ENCODE data around the gene KMT2D.

The KMT2D gene

DNA sequence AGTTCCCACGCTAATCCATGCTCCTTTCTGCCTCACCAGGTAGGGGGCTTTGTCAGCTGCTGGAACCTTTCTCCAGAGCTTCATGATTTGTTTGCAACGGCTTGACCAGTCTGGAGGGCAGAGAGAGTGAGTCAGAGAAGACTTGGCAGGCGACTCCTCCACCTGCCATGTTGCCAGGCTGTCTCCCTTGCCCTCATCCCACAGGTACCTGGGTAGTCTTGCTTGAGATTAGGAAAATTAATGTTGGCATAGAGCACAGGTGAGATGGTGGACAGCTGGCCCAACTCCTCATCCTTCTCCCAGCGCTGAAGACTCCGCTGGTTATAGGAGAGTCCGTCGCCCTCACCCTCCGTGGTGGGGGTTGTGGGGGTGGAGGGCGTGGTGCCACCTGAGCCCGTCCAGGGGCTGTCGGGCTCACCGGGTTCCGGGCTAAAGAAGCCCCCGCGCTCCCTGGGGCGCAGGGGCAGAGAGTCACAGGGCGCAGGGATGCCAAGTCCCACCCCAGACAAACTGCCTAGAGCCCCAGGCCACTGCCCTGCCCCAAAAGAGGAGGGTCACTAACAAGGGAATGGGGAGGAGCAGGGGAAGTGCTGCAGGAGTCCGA lies 18.6 kb downstream of the KMT2D start:
- TF ChIP-seq, protein P1, sequence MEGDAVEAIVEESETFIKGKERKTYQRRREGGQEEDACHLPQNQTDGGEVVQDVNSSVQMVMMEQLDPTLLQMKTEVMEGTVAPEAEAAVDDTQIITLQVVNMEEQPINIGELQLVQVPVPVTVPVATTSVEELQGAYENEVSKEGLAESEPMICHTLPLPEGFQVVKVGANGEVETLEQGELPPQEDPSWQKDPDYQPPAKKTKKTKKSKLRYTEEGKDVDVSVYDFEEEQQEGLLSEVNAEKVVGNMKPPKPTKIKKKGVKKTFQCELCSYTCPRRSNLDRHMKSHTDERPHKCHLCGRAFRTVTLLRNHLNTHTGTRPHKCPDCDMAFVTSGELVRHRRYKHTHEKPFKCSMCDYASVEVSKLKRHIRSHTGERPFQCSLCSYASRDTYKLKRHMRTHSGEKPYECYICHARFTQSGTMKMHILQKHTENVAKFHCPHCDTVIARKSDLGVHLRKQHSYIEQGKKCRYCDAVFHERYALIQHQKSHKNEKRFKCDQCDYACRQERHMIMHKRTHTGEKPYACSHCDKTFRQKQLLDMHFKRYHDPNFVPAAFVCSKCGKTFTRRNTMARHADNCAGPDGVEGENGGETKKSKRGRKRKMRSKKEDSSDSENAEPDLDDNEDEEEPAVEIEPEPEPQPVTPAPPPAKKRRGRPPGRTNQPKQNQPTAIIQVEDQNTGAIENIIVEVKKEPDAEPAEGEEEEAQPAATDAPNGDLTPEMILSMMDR (IDR thresholded peaks at IDR 0.05; ENCODE audit: low read depth, low read length, missing control alignments), result no peak
- in situ Hi-C loops (cut with HindIII; ENCODE audit: low sequenced_read_pairs), result no loop called here
- no peak for DNase-seq (ENCODE audit: low read depth)
- H3K4me3 ChIP-seq (ENCODE audit: low read depth, low read length), result no peak overlapping the region

GRCh38 chr12:49041036-49041880 lies 19.3 kb downstream of the KMT2D start:
- TF ChIP-seq, protein P1 (IDR thresholded peaks at IDR 0.05; ENCODE audit: low read depth, low read length, missing control alignments), result no peak
- no peak for DNase-seq (ENCODE audit: low read depth)
- no peak overlapping the region for H3K4me3 ChIP-seq (ENCODE audit: low read depth, low read length)
- in situ Hi-C loops (cut with HindIII; ENCODE audit: low sequenced_read_pairs), result no loop called here

DNA sequence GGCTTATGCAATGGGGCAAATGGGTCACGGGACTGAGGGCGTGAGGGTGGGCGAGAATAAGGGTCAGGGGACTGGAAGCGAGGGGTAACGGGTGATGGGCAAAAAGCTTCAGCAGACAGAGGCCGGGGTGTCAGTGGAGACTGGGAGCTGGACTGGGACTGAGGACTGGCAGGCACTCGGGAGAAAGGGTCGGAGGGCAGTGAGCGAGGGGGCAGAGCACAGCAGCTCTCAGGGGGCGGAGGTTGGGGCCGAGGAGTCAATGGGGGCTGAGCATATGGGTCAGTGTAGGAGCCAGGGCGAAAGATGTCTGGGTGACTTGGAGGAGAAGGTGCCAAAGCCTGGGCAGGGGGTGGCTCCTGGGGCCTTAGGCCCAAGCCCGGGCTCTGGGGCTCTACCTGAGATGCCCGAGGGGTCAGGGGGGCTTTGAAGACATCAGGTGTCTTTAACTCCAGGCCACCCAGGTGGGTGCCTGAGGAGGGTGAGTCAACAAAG lies 20.2 kb downstream of the KMT2D start:
- no peak overlapping the region for H3K4me3 ChIP-seq (ENCODE audit: low read depth, low read length)
- in situ Hi-C loops (cut with HindIII; ENCODE audit: low sequenced_read_pairs), result no loop called here
- TF ChIP-seq, protein P1 (IDR thresholded peaks at IDR 0.05; ENCODE audit: low read depth, low read length, missing control alignments), result no peak
- DNase-seq (ENCODE audit: low read depth), result no peak

DNA sequence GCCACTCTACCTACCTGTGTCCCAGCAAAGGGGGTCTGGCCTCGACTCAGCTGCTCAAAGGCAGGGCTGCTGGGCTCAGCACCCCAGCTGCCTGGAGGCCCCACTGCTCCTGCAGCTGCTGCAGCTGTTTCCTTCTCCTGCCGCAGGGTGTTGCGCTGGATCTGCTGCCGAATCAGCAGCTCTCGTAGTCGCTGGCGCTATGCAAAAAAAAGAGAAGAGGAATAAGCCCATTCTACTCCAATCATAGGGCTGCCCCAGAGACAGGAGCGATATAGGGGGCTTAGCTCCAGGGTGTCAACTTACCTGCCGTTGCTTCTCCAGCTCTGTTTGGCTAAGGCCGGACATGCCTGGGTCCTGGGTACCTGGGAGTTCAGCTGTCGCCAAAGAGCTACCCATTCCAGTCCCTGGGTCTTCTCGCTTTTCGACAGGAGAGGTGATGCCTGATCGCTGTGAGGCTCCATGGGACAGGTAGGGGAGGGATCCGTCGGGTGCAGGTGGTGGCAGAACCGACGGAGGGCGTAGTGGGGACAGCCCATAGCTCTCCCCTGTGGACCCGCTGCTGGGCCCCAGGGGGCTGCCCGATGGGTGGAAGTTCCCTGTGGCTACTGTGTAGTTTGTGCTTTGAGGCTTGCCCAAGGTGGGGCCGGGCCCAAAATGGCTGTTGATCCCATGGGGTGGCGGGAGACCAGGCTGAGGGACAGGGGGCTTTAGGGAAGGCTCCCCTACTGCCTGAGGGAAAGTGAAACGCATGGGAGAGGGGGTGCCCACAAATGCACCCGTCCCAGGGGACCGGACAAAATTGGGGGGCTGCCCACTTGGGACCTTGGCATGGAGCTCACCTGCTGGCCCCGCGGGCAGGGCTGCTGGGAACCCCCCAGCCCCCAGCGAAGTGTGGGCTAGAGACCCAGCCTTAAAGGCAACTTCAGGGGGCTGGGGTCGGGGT lies 20.9 kb downstream of the KMT2D start:
- TF ChIP-seq, protein P1 (IDR thresholded peaks at IDR 0.05; ENCODE audit: low read depth, low read length, missing control alignments), result no peak
- in situ Hi-C loops (cut with HindIII; ENCODE audit: low sequenced_read_pairs), result no loop called here
- DNase-seq (ENCODE audit: low read depth), result no peak
- no peak overlapping the region for H3K4me3 ChIP-seq (ENCODE audit: low read depth, low read length)

GRCh38 chr12:49038291-49038955 lies 22.2 kb downstream of the KMT2D start:
- TF ChIP-seq, protein P1 (IDR thresholded peaks at IDR 0.05; ENCODE audit: low read depth, low read length, missing control alignments), result no peak
- H3K4me3 ChIP-seq (ENCODE audit: low read depth, low read length), result no peak overlapping the region
- no peak for DNase-seq (ENCODE audit: low read depth)
- in situ Hi-C loops (cut with HindIII; ENCODE audit: low sequenced_read_pairs), result no loop called here

DNA sequence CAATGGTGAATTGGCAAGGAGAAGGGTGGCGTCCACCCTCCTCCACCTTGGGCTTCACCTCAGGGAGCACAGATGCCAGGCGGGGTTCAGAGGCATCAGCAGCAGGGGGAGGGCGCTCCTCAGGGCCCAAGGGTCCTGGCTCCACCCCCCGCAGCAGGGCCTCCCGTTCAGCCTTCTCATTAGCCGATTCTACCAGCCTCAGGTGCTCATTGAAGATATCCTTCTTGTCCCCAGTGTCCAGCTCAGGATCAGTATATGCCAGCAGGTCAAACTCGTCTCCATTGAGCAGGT lies 22.7 kb downstream of the KMT2D start:
- in situ Hi-C loops (cut with HindIII; ENCODE audit: low sequenced_read_pairs), result no loop called here
- no peak overlapping the region for H3K4me3 ChIP-seq (ENCODE audit: low read depth, low read length)
- DNase-seq (ENCODE audit: low read depth), result no peak
- TF ChIP-seq, protein P1 (IDR thresholded peaks at IDR 0.05; ENCODE audit: low read depth, low read length, missing control alignments), result no peak

All from astrocyte of the cerebellum (primary cell).